ENCODE results near the gene GAS7. TPM values are rescaled to one million over a fixed set of nuclear protein-coding genes. Genes with fewer than 3 reads are reported as not detected.

Gene GAS7
- total and polyA plus RNA-seq, 4 donors: 9.0 to 112 (median 46.1) TPM

- Histone ChIP-seq H3K36me3 (ENCODE audit: control insufficient read depth in 4 of 4, insufficient read depth in 4 of 4, low read length in 4 of 4) (no peaks in the 10 kb centered on the region), H3K4me1 (ENCODE audit: control insufficient read depth in 5 of 5, insufficient read depth in 5 of 5, low read length in 5 of 5) (no peaks in the 10 kb centered on the region), H3K9ac (ENCODE audit: insufficient read depth in 1 of 2, low read length in 2 of 2) (no peak overlapping the region), H3K4me3 (no peak overlapping the region), H3K9me3 (ENCODE audit: control insufficient read depth in 4 of 4, insufficient read depth in 3 of 4, low read length in 3 of 4) (no peaks in the 10 kb centered on the region), H3K27ac (ENCODE audit: low read depth in 1 of 2, low read length in 1 of 2) (no peak overlapping the region), H3K27me3 (ENCODE audit: control insufficient read depth in 3 of 3, insufficient read depth in 3 of 3, low read length in 2 of 3) (no peaks in the 10 kb centered on the region)
- DNase-seq: peak in 2 of 3 donors; percentile 5 to 6
- TF ChIP-seq, protein P1, sequence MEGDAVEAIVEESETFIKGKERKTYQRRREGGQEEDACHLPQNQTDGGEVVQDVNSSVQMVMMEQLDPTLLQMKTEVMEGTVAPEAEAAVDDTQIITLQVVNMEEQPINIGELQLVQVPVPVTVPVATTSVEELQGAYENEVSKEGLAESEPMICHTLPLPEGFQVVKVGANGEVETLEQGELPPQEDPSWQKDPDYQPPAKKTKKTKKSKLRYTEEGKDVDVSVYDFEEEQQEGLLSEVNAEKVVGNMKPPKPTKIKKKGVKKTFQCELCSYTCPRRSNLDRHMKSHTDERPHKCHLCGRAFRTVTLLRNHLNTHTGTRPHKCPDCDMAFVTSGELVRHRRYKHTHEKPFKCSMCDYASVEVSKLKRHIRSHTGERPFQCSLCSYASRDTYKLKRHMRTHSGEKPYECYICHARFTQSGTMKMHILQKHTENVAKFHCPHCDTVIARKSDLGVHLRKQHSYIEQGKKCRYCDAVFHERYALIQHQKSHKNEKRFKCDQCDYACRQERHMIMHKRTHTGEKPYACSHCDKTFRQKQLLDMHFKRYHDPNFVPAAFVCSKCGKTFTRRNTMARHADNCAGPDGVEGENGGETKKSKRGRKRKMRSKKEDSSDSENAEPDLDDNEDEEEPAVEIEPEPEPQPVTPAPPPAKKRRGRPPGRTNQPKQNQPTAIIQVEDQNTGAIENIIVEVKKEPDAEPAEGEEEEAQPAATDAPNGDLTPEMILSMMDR (IDR thresholded peaks at IDR 0.05; ENCODE audit: control extremely low read depth, extremely low read depth): no peak
- 31 to 41% methylated on average over 3 of the region's 3 CpGs for WGBS, 2 donors
- ATAC-seq (ENCODE audit: insufficient read depth, low FRiP score): no peak
These were observed 323.0 kb downstream of the GAS7 start for GRCh38 chr17:9875441-9875840.

DNA sequence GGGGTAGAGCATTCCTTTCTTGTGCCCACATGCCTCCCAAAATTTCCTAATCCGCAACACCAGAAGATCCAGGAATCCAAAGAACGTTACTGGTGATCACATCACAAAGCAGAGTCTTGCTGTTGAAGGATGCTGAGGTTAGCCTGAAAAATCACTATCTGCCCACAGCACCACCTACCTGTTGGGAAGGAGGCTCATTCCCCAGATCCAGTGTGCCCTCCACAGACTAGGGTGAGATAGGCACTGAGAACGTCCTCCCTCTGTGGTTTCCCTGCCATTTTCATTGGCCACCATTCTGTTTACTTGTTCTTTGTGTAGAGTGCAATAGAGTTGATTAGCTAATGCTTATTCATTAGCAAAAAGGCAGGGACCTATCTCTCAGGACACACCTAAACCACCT, 323.7 kb downstream of the GAS7 start:
- TF ChIP-seq, protein P1 (IDR thresholded peaks at IDR 0.05; ENCODE audit: control extremely low read depth, extremely low read depth): no peak
- Histone ChIP-seq H3K36me3 (ENCODE audit: control insufficient read depth in 4 of 4, insufficient read depth in 4 of 4, low read length in 4 of 4) (no peaks in the 10 kb centered on the region), H3K4me3 (no peak overlapping the region), H3K27ac (ENCODE audit: low read depth in 1 of 2, low read length in 1 of 2) (no peak overlapping the region), H3K27me3 (ENCODE audit: control insufficient read depth in 3 of 3, insufficient read depth in 3 of 3, low read length in 2 of 3) (no peaks in the 10 kb centered on the region), H3K4me1 (ENCODE audit: control insufficient read depth in 5 of 5, insufficient read depth in 5 of 5, low read length in 5 of 5) (no peaks in the 10 kb centered on the region), H3K9me3 (ENCODE audit: control insufficient read depth in 4 of 4, insufficient read depth in 3 of 4, low read length in 3 of 4) (no peaks in the 10 kb centered on the region), H3K9ac (ENCODE audit: insufficient read depth in 1 of 2, low read length in 2 of 2) (no peak overlapping the region)
- ATAC-seq (ENCODE audit: insufficient read depth, low FRiP score) (no peak), DNase-seq (no peak)
- WGBS, 2 donors: 73 to 88% methylated on average over 3 of the region's 3 CpGs

DNA sequence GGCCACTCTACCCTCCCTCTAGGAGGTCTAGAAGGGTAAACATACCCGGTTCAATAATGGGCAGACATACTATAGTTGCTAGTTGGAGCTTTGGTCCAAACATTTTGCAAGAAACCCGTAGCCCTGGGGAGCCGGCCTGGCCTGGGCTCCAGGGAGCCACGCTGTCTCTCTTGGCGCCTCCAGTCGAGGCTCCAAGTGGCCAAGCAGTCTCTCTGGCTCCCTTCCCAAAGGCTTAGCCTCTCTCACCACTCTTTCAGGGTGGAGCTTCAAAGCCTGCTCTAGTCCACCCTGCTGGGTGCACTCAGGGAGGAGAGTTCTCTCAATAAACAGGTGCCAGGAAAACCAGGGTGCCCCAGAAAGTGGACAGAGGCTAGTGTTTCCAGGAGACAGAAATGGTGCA, 325.6 kb downstream of the GAS7 start:
- no peak for DNase-seq
- Histone ChIP-seq H3K4me1 (ENCODE audit: control insufficient read depth in 5 of 5, insufficient read depth in 5 of 5, low read length in 5 of 5) (no peaks in the 10 kb centered on the region), H3K27me3 (ENCODE audit: control insufficient read depth in 3 of 3, insufficient read depth in 3 of 3, low read length in 2 of 3) (no peaks in the 10 kb centered on the region), H3K4me3 (no peak overlapping the region), H3K9me3 (ENCODE audit: control insufficient read depth in 4 of 4, insufficient read depth in 3 of 4, low read length in 3 of 4) (no peaks in the 10 kb centered on the region), H3K27ac (ENCODE audit: low read depth in 1 of 2, low read length in 1 of 2) (no peak overlapping the region), H3K9ac (ENCODE audit: insufficient read depth in 1 of 2, low read length in 2 of 2) (no peak overlapping the region), H3K36me3 (ENCODE audit: control insufficient read depth in 4 of 4, insufficient read depth in 4 of 4, low read length in 4 of 4) (no peaks in the 10 kb centered on the region)
- ATAC-seq (ENCODE audit: insufficient read depth, low FRiP score): no peak
- TF ChIP-seq, protein P1 (IDR thresholded peaks at IDR 0.05; ENCODE audit: control extremely low read depth, extremely low read depth): no peak
- 80 to 85% methylated on average over 6 of the region's 6 CpGs for WGBS, 2 donors

GRCh38 chr17:9868552-9868951, 329.9 kb downstream of the GAS7 start:
- H3K4me1 ChIP-seq (ENCODE audit: control insufficient read depth in 5 of 5, insufficient read depth in 5 of 5, low read length in 5 of 5): peaks cover 0 to 2% (median 0%) of the 10 kb centered on the region in 5 donors
- TF ChIP-seq, protein P1 (IDR thresholded peaks at IDR 0.05; ENCODE audit: control extremely low read depth, extremely low read depth): no peak
- no peaks in the 10 kb centered on the region for H3K36me3 ChIP-seq (ENCODE audit: control insufficient read depth in 4 of 4, insufficient read depth in 4 of 4, low read length in 4 of 4)
- WGBS, 2 donors: 75 to 84% methylated on average over 3 of the region's 3 CpGs
- no peak overlapping the region for H3K4me3 ChIP-seq
- no peak overlapping the region for H3K27ac ChIP-seq (ENCODE audit: low read depth in 1 of 2, low read length in 1 of 2)
- H3K9ac ChIP-seq (ENCODE audit: insufficient read depth in 1 of 2, low read length in 2 of 2): no peak overlapping the region
- H3K27me3 ChIP-seq (ENCODE audit: control insufficient read depth in 3 of 3, insufficient read depth in 3 of 3, low read length in 2 of 3): no peaks in the 10 kb centered on the region
- DNase-seq (no peak), ATAC-seq (ENCODE audit: insufficient read depth, low FRiP score) (no peak)
- peaks cover 0 to 1% (median 0%) of the 10 kb centered on the region in 4 donors for H3K9me3 ChIP-seq (ENCODE audit: control insufficient read depth in 4 of 4, insufficient read depth in 3 of 4, low read length in 3 of 4)
